HCT116 (cell line): Measurements from ENCODE around the gene UGT2A3. TPM values are rescaled to one million over a fixed set of nuclear protein-coding genes. Genes with fewer than 3 reads are reported as not detected.

Experiments
- ATAC-seq: fragments of 200-7000 bp; cut with Tn5 transposase; 2 replicates; pipeline ENCODE4 v1.9.1; 2020; ENCODE audit warnings: mild to moderate bottlenecking, moderate library complexity
- BruUV-seq: library from RNA; stranded (reverse); fragments of 400-500 nt; replicated peaks from 2 replicates; lab custom pipeline; 2021; lab: Mats Ljungman, UMichigan
- CTCF ChIA-PET: fragments of 300-600 bp; sonication (Branson Sonifier 250); formaldehyde crosslinking; loops from one replicate; lab custom pipeline; 2021; ENCODE audit warnings: antibody characterized with exemption; lab: Charles Lee
- POLR2A ChIA-PET: fragments of 300-600, 350-600 bp; sonication (Branson Sonifier 250); formaldehyde crosslinking; loops from one replicate; lab custom pipeline; 2021; ENCODE audit warnings: antibody characterized with exemption; lab: Charles Lee
- RAD21 ChIA-PET, 2 experiments: fragments of 300-600 bp; sonication (Branson Sonifier 250); formaldehyde crosslinking; loops; one replicate each; lab custom pipeline; 2023; ENCODE audit warnings: low total read pairs in 2 of 2; ENCODE audit not compliant: uncharacterized antibody in 2 of 2, unreplicated experiment in 2 of 2, low non-redundant PET in 1 of 2; lab: Charles Lee
- DNase-seq: peaks from one replicate; pipeline ENCODE4 v3.0.0-alpha.2; 2010; ENCODE audit warnings: low read depth, low spot score
- H2AFZ ChIP-seq: fragments of 200-600 bp; shearing (Covaris generic), sonication (generic); 2 replicates; pipeline ENCODE4 v1.6.1; 2017; ENCODE audit warnings: low read depth, mixed run types, mixed read lengths, antibody characterized with exemption, low read length; ENCODE audit not compliant: poor library complexity, severe bottlenecking
- H3K27ac ChIP-seq: 2 replicates; pipeline ENCODE4 v1.5.1; 2012; ENCODE audit warnings: low read depth, low read length
- H3K27me3 ChIP-seq: fragments of 200-600 bp; sonication (generic); 2 replicates; pipeline ENCODE4 v1.6.1; 2016; ENCODE audit warnings: mixed run types, low read length, mixed read lengths; ENCODE audit not compliant: insufficient read depth
- H3K36me3 ChIP-seq, 2 experiments: fragments of 200-500 bp in 1 of 2; fragments of 200-600 bp in 1 of 2; sonication (Bioruptor generic) in 1 of 2; sonication (generic) in 1 of 2; 2 replicates each; pipeline versions ENCODE4 v1.5.1 to v1.6.1; 2014 to 2016; ENCODE audit warnings: low read length in 2 of 2, inconsistent platforms in 1 of 2, mixed read lengths in 1 of 2, mixed run types in 1 of 2; ENCODE audit not compliant: insufficient read depth in 2 of 2, control insufficient read depth in 1 of 2
- H3K4me1 ChIP-seq, 2 experiments: fragments of 200-600 bp in 1 of 2; sonication (generic) in 1 of 2; 2 replicates each; pipeline versions ENCODE4 v1.5.1 to v1.6.1; 2012 to 2017; ENCODE audit warnings: low read length in 2 of 2, inconsistent platforms in 1 of 2, mild to moderate bottlenecking in 1 of 2, mixed read lengths in 1 of 2, mixed run types in 1 of 2, moderate library complexity in 1 of 2; ENCODE audit not compliant: insufficient read depth in 2 of 2, control insufficient read depth in 1 of 2
- H3K4me2 ChIP-seq: fragments of 200-600 bp; sonication (generic); 2 replicates; pipeline ENCODE4 v1.6.1; 2017; ENCODE audit warnings: mixed run types, low read length, mixed read lengths
- H3K4me3 ChIP-seq, 2 experiments: fragments of 200-600 bp in 1 of 2; sonication (generic) in 1 of 2; replicated peaks in 1 of 2; 2 replicates each; pipeline ENCODE4 v1.5.1; 2011 to 2016; ENCODE audit warnings: low read length in 2 of 2, control low read depth in 1 of 2, low read depth in 1 of 2, mild to moderate bottlenecking in 1 of 2, mixed read lengths in 1 of 2, mixed run types in 1 of 2
- H3K79me2 ChIP-seq: fragments of 200-600 bp; sonication (generic); 2 replicates; pipeline ENCODE4 v1.6.1; 2017; ENCODE audit warnings: mild to moderate bottlenecking, mixed run types, low read length, moderate library complexity, mixed read lengths; ENCODE audit not compliant: insufficient read depth
- H3K9ac ChIP-seq: fragments of 200-600 bp; sonication (generic); 2 replicates; pipeline ENCODE4 v1.6.1; 2016; ENCODE audit warnings: low read length, mixed read lengths
- H3K9me2 ChIP-seq: fragments of 200-600 bp; sonication (generic), shearing (Covaris generic); 2 replicates; pipeline ENCODE4 v1.6.1; 2017; ENCODE audit warnings: mixed run types, mild to moderate bottlenecking, moderate library complexity; ENCODE audit not compliant: insufficient read depth
- H3K9me3 ChIP-seq, 2 experiments: fragments of 200-500 bp in 1 of 2; fragments of 200-600 bp in 1 of 2; sonication (Bioruptor generic) in 1 of 2; sonication (generic) in 1 of 2; 2 replicates each; pipeline ENCODE4 v1.6.1; 2014 to 2017; ENCODE audit warnings: low read length in 2 of 2, mixed read lengths in 2 of 2, inconsistent platforms in 1 of 2, low read depth in 1 of 2, mild to moderate bottlenecking in 1 of 2, mixed run types in 1 of 2, moderate library complexity in 1 of 2; ENCODE audit not compliant: control insufficient read depth in 1 of 2, insufficient read depth in 1 of 2
- H4K20me1 ChIP-seq: fragments of 200-600 bp; sonication (generic), shearing (Covaris generic); 2 replicates; pipeline ENCODE4 v1.6.1; 2017; ENCODE audit warnings: mixed run types, mild to moderate bottlenecking, moderate library complexity; ENCODE audit not compliant: insufficient read depth
- CBX3 ChIP-seq: IDR thresholded peaks from 2 replicates; pipeline ENCODE4 v1.6.1; 2012; ENCODE audit warnings: low read depth
- CEBPB ChIP-seq: IDR thresholded peaks from 2 replicates; pipeline ENCODE4 v1.6.1; 2012; ENCODE audit warnings: low read depth
- CTCF ChIP-seq, 3 experiments: fragments of 200-600 bp in 1 of 3; sonication (generic) in 1 of 3; IDR thresholded peaks in 2 of 3; conservative IDR thresholded peaks in 1 of 3; 2 replicates each; pipeline ENCODE4 v1.5.1; 2012 to 2017; ENCODE audit warnings: low read depth in 2 of 3, low read length in 2 of 3, antibody characterized with exemption in 1 of 3, borderline replicate concordance in 1 of 3, control low read depth in 1 of 3, mild to moderate bottlenecking in 1 of 3, mixed read lengths in 1 of 3, mixed run types in 1 of 3, moderate library complexity in 1 of 3; ENCODE audit not compliant: insufficient read depth in 1 of 3
- ELF1 ChIP-seq: IDR thresholded peaks from 2 replicates; pipeline ENCODE4 v1.6.1; 2012; ENCODE audit warnings: low read depth, borderline replicate concordance
- EZH2phosphoT487 ChIP-seq: fragments of 200-600 bp; IDR thresholded peaks from 2 replicates; pipeline ENCODE4 v1.6.1; 2018; ENCODE audit warnings: antibody characterized with exemption, borderline replicate concordance
- SRF ChIP-seq: IDR thresholded peaks from 2 replicates; pipeline ENCODE4 v1.6.1; 2012; ENCODE audit warnings: low read depth
- YY1 ChIP-seq: IDR thresholded peaks from 2 replicates; pipeline ENCODE4 v1.6.1; 2011; ENCODE audit warnings: low read length, low read depth, moderate library complexity, mild to moderate bottlenecking; ENCODE audit not compliant: insufficient replicate concordance; ENCODE audit errors: extremely low read depth
- ZFX ChIP-seq: fragments of 450-650 bp; IDR thresholded peaks from 2 replicates; pipeline ENCODE4 v1.6.1; 2017
- ZNF274 ChIP-seq: fragments of 200-500 bp; sonication (Bioruptor generic); IDR thresholded peaks from 2 replicates; pipeline ENCODE4 v1.6.1; 2014; ENCODE audit warnings: mild to moderate bottlenecking, low read depth, low read length, inconsistent platforms
- intact Hi-C: fragments of 100-400 bp; cut with micrococcal nuclease; formaldehyde crosslinking; loops from 2 replicates; pipeline ENCODE4 v1.10.0; 2022
- total RNA-seq: library from RNA; stranded (reverse); gene quantifications from one replicate; pipeline ENCODE4 v1.2.1, GENCODE V29; 2021; ENCODE audit not compliant: unreplicated experiment
- TF ChIP-seq, protein P1 (sequence below): IDR thresholded peaks from 2 replicates; pipeline ENCODE4 v1.6.1; 2012; ENCODE audit warnings: low read depth

UGT2A3 gene
- total RNA-seq, 1 experiment from 2014 or later = not detected

DNA sequence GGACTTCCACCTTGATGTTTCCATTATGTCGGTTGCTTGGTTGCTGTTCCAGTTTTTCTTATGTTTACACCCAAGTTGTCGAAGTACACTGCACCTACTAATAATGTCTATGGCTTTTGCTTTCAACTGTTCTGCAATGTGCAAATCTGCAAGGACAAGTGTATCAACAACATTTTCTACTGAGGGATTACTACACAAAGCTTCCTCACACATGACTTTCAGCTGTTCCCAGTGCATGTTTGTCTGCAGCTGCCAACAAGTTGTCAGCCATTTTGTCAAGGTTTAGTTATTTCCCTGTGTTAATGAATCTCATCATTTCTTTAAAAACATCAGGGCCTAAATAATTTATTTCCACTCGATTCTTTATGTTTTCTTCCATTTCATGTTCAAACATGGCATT, 45.4 kb upstream of the UGT2A3 start:
- no peak for DNase-seq
- Histone ChIP-seq H3K36me3 (no peaks in the 10 kb centered on the region), H3K9me3 (no peaks in the 10 kb centered on the region), H3K4me1 (no peaks in the 10 kb centered on the region), H2AFZ (no peak overlapping the region), H3K27me3 (no peaks in the 10 kb centered on the region), H3K4me2 (no peak overlapping the region), H4K20me1 (no peaks in the 10 kb centered on the region), H3K9me2 (no peaks in the 10 kb centered on the region), H3K79me2 (no peaks in the 10 kb centered on the region), H3K27ac (no peak overlapping the region), H3K4me3 (no peak overlapping the region), H3K9ac (no peak overlapping the region)
- no peak for ATAC-seq
- CTCF ChIA-PET = no interaction called here
- POLR2A ChIA-PET = no interaction called here
- TF ChIP-seq ZFX = no peak
- no peak for TF ChIP-seq CEBPB
- no peak for TF ChIP-seq ZNF274
- TF ChIP-seq, protein P1, sequence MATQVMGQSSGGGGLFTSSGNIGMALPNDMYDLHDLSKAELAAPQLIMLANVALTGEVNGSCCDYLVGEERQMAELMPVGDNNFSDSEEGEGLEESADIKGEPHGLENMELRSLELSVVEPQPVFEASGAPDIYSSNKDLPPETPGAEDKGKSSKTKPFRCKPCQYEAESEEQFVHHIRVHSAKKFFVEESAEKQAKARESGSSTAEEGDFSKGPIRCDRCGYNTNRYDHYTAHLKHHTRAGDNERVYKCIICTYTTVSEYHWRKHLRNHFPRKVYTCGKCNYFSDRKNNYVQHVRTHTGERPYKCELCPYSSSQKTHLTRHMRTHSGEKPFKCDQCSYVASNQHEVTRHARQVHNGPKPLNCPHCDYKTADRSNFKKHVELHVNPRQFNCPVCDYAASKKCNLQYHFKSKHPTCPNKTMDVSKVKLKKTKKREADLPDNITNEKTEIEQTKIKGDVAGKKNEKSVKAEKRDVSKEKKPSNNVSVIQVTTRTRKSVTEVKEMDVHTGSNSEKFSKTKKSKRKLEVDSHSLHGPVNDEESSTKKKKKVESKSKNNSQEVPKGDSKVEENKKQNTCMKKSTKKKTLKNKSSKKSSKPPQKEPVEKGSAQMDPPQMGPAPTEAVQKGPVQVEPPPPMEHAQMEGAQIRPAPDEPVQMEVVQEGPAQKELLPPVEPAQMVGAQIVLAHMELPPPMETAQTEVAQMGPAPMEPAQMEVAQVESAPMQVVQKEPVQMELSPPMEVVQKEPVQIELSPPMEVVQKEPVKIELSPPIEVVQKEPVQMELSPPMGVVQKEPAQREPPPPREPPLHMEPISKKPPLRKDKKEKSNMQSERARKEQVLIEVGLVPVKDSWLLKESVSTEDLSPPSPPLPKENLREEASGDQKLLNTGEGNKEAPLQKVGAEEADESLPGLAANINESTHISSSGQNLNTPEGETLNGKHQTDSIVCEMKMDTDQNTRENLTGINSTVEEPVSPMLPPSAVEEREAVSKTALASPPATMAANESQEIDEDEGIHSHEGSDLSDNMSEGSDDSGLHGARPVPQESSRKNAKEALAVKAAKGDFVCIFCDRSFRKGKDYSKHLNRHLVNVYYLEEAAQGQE = no peak
- RAD21 ChIA-PET = no interaction called here
- intact Hi-C loops = no loop called here
- BruUV-seq = no TSS peak

- Histone ChIP-seq H3K36me3 (no peaks in the 10 kb centered on the region), H4K20me1 (no peaks in the 10 kb centered on the region), H3K4me3 (no peak overlapping the region), H3K9me3 (no peaks in the 10 kb centered on the region), H2AFZ (no peak overlapping the region), H3K4me1 (no peaks in the 10 kb centered on the region), H3K27me3 (no peaks in the 10 kb centered on the region), H3K4me2 (no peak overlapping the region), H3K27ac (no peak overlapping the region), H3K79me2 (no peaks in the 10 kb centered on the region), H3K9ac (no peak overlapping the region), H3K9me2 (no peaks in the 10 kb centered on the region)
- BruUV-seq = no TSS peak
- intact Hi-C loops = no loop called here
- RAD21 ChIA-PET = no interaction called here
- DNase-seq = no peak
- no peak for ATAC-seq
- POLR2A ChIA-PET = no interaction called here
- CTCF ChIA-PET = no interaction called here
- no peak for TF ChIP-seq CEBPB
- TF ChIP-seq, protein P1 = no peak
- TF ChIP-seq ZNF274 = no peak
- no peak for TF ChIP-seq ZFX
- TF ChIP-seq YY1 = no peak
- TF ChIP-seq EZH2phosphoT487 = no peak
- TF ChIP-seq CTCF (IDR thresholded peaks at IDR 0.05 in 2 of 3, conservative IDR thresholded peaks at IDR 0.05 in 1 of 3; ENCODE audit: borderline replicate concordance in 1 of 3, insufficient read depth in 1 of 3, low read depth in 2 of 3, low read length in 2 of 3) = no peak
- TF ChIP-seq CBX3 = no peak
- no peak for TF ChIP-seq ELF1
- no peak for TF ChIP-seq SRF
Observed at GRCh38 chr4:68995292-68995691, 43.7 kb upstream of the UGT2A3 start.
